Right forelimb (tissue), 1 donor: ENCODE measurements around the gene NBPF26.
"Not testable (repeated sequence)": the region's sequence is repeated elsewhere in the genome, so short reads cannot be mapped to it uniquely, and the experiment has no call there.

Source experiments
- DNase-seq: peaks from one replicate; pipeline ENCODE4 v3.0.0-alpha.2; 2018

Gene NBPF26

GRCh38 chr1:120723715-120724402 is at the start of gene NBPF26:
TSS of gene NBPF26 (plus strand) at chr1:120723945.
- DNase-seq, result peak; percentile 61

GRCh38 chr1:120680106-120680819 is 43.5 kb upstream of the NBPF26 start:
- DNase-seq, result not testable (repeated sequence)

- not testable (repeated sequence) for DNase-seq
These were observed 42.8 kb upstream of the NBPF26 start for GRCh38 chr1:120680938-120681337.

- not testable (repeated sequence) for DNase-seq
These were observed 39.3 kb upstream of the NBPF26 start for GRCh38 chr1:120684397-120684796.

- DNase-seq, result not testable (repeated sequence)
These were observed 38.1 kb upstream of the NBPF26 start for GRCh38 chr1:120685622-120686021.

- DNase-seq, result not testable (repeated sequence)
These were observed 36.5 kb upstream of the NBPF26 start for GRCh38 chr1:120687250-120687649.

GRCh38 chr1:120700807-120701562 is 22.8 kb upstream of the NBPF26 start:
- DNase-seq, result not testable (repeated sequence)

GRCh38 chr1:120723358-120723714 is 409 bp upstream of the NBPF26 start:
- not testable (repeated sequence) for DNase-seq

- DNase-seq, result not testable (repeated sequence)
These were observed 762 bp downstream of the NBPF26 start for GRCh38 chr1:120724507-120724906.

- DNase-seq, result not testable (repeated sequence)
These were observed 5.1 kb downstream of the NBPF26 start for GRCh38 chr1:120728811-120729210.

GRCh38 chr1:120769090-120769489 is 45.3 kb downstream of the NBPF26 start:
- DNase-seq, result not testable (repeated sequence)

GRCh38 chr1:120805452-120805851 is 81.7 kb downstream of the NBPF26 start:
- not testable (repeated sequence) for DNase-seq

- DNase-seq, result peak; percentile 34
These were observed 88.1 kb downstream of the NBPF26 start for GRCh38 chr1:120811822-120812221.

GRCh38 chr1:120825051-120825450 is 101.3 kb downstream of the NBPF26 start:
- DNase-seq, result not testable (repeated sequence)

- DNase-seq, result not testable (repeated sequence)
These were observed 102.9 kb downstream of the NBPF26 start for GRCh38 chr1:120826623-120827022.

GRCh38 chr1:120844186-120844944 is 120.6 kb downstream of the NBPF26 start:
- peak; percentile 67 for DNase-seq

- DNase-seq, result not testable (repeated sequence)
These were observed 121.2 kb downstream of the NBPF26 start for GRCh38 chr1:120844945-120845330.

- not testable (repeated sequence) for DNase-seq
These were observed 125.9 kb downstream of the NBPF26 start for GRCh38 chr1:120849400-120850286.

- peak; percentile 26 for DNase-seq
These were observed 126.5 kb downstream of the NBPF26 start for GRCh38 chr1:120850287-120850536.

GRCh38 chr1:120850537-120851421 is 127.0 kb downstream of the NBPF26 start:
- peak; percentile 68 for DNase-seq

- DNase-seq, result not testable (repeated sequence)
These were observed 134.4 kb downstream of the NBPF26 start for GRCh38 chr1:120858144-120858543.
